ENCODE data around the gene FOXL3. TPM values are rescaled to one million over a fixed set of nuclear protein-coding genes. Genes with fewer than 3 reads are reported as not detected.

FOXL3 gene
- polyA plus RNA-seq, 1 of the 3 experiments (the other 2 are of a cell fraction) = not detected

DNA sequence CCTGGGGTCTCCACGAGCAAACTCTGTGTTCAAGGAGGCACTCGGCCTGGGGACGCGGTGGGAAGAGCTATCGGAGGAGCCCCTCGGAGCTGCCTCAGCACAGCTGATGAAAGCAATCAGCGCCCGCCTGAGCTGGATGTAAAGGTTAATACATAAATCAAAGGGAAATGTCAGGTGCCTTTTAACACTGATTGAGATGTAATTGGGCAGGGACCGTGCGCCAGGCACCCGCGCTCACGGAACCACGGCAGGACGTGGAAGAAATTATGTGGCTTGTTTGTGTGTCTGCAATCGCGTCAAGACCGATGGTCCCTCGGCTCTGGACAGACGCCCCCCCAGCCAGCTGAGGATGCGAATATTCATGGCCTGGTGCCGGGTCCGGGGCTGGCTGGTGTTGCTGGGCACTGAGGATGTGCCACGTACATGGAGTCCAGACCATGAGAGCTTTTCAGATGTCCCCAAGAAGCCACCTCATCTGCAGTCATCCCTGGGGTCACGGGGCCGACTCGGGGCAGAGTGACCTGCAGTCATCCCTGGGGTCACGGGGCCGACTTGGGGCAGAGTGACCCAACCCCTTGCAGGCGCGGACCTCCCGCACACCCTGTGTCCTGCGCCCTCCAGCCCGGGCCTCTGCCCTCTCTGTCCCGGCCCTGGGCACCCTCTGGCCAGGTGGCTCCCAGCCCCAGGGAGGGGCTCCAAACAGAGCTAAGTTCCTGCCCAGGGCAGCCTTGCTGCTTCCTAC is 15.6 kb downstream of the FOXL3 start:
- H3K9me3 ChIP-seq = peaks cover 14% of the 10 kb centered on the region; the same call in 1 of the 2 replicates
- ChIA-PET POLR2A (no interaction called here), CTCF (interaction anchor here (0.8 to 2.6 kb wide), 3 partner anchors 9 to 28 kb away, joined by 3 to 19 read pairs (median 5); no protein-coding TSS in a partner anchor)
- peak; percentile 44 for DNase-seq
- no peaks in the 10 kb centered on the region for H3F3A ChIP-seq (replicated peaks; ENCODE audit: insufficient read depth)
- H4K20me1 ChIP-seq (ENCODE audit: insufficient read depth) = no peaks in the 10 kb centered on the region
- no peak overlapping the region for H3K4me3 ChIP-seq (ENCODE audit: low read depth in 2 of 2, low read length in 1 of 2)
- H3K9ac ChIP-seq = no peak overlapping the region
- no peaks in the 10 kb centered on the region for H3K79me2 ChIP-seq (ENCODE audit: insufficient read depth)
- no peaks in the 10 kb centered on the region for H3K4me1 ChIP-seq (ENCODE audit: control insufficient read depth in 1 of 2, insufficient read depth in 2 of 2, low read depth in 1 of 2, low read length in 1 of 2)
- TF ChIP-seq MAX (IDR thresholded peaks at IDR 0.05; ENCODE audit: low read depth) (no peak), TEAD4 (IDR thresholded peaks at IDR 0.05; ENCODE audit: borderline replicate concordance, insufficient read depth) (no peak), NFIC (IDR thresholded peaks at IDR 0.05; ENCODE audit: borderline replicate concordance) (no peak), MXI1 (IDR thresholded peaks at IDR 0.05; ENCODE audit: low read depth, low read length) (no peak), GATA2 (CRISPR knock-in tag; IDR thresholded peaks at IDR 0.05) (no peak), YY1 (IDR thresholded peaks at IDR 0.05; ENCODE audit: low read depth) (no peak), JUND (IDR thresholded peaks at IDR 0.05) (no peak), CHD2 (IDR thresholded peaks at IDR 0.05; ENCODE audit: low read length, partially characterized antibody) (no peak)
- no peaks in the 10 kb centered on the region for H3K9me2 ChIP-seq
- no peak overlapping the region for H3K27ac ChIP-seq (ENCODE audit: low read depth in 2 of 2, low read length in 1 of 2)
- 22% methylated on average over 34 of the region's 35 CpGs for WGBS (ENCODE audit: low lambda C conversion rate)
- H3K4me2 ChIP-seq = no peak overlapping the region
- H3K36me3 ChIP-seq (replicated peaks in 1 of 2; ENCODE audit: control insufficient read depth in 1 of 2, insufficient read depth in 2 of 2, low read length in 1 of 2) = no peaks in the 10 kb centered on the region
- H3K27me3 ChIP-seq (ENCODE audit: insufficient read depth) = peaks cover 18% of the 10 kb centered on the region
- no peak overlapping the region for H2AFZ ChIP-seq (ENCODE audit: low read depth)

GRCh38 chr7:307970-308369 is 18.0 kb downstream of the FOXL3 start:
- POLR2A ChIA-PET = no interaction called here

More at GRCh38 chr7:307970-308369, 18.0 kb downstream of the FOXL3 start:
- Histone ChIP-seq H2AFZ (ENCODE audit: low read depth) (no peak overlapping the region), H3K9ac (no peak overlapping the region), H3K4me1 (ENCODE audit: control insufficient read depth in 1 of 2, insufficient read depth in 2 of 2, low read depth in 1 of 2, low read length in 1 of 2) (no peaks in the 10 kb centered on the region), H3K9me3 (peaks cover 14% of the 10 kb centered on the region; the same call in 1 of the 2 replicates), H3F3A (replicated peaks; ENCODE audit: insufficient read depth) (no peaks in the 10 kb centered on the region), H3K27me3 (ENCODE audit: insufficient read depth) (peaks cover 42% of the 10 kb centered on the region), H3K4me2 (no peak overlapping the region), H3K36me3 (replicated peaks in 1 of 2; ENCODE audit: control insufficient read depth in 1 of 2, insufficient read depth in 2 of 2, low read length in 1 of 2) (no peaks in the 10 kb centered on the region), H3K4me3 (ENCODE audit: low read depth in 2 of 2, low read length in 1 of 2) (no peak overlapping the region), H4K20me1 (ENCODE audit: insufficient read depth) (no peaks in the 10 kb centered on the region), H3K27ac (ENCODE audit: low read depth in 2 of 2, low read length in 1 of 2) (no peak overlapping the region), H3K9me2 (no peaks in the 10 kb centered on the region), H3K79me2 (ENCODE audit: insufficient read depth) (no peaks in the 10 kb centered on the region)
- no peak for DNase-seq
- no peak for TF ChIP-seq GATA2 (CRISPR knock-in tag; IDR thresholded peaks at IDR 0.05)
- TF ChIP-seq, protein P1, sequence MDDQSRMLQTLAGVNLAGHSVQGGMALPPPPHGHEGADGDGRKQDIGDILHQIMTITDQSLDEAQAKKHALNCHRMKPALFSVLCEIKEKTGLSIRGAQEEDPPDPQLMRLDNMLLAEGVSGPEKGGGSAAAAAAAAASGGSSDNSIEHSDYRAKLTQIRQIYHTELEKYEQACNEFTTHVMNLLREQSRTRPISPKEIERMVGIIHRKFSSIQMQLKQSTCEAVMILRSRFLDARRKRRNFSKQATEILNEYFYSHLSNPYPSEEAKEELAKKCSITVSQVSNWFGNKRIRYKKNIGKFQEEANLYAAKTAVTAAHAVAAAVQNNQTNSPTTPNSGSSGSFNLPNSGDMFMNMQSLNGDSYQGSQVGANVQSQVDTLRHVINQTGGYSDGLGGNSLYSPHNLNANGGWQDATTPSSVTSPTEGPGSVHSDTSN (IDR thresholded peaks at IDR 0.05) = no peak
- TF ChIP-seq RXRA (IDR thresholded peaks at IDR 0.05; ENCODE audit: borderline replicate concordance, low read depth) = no peak
- CTCF ChIA-PET = interaction anchor here (0.9 to 1.7 kb wide), 4 partner anchors 11 to 24 kb away, joined by 3 to 7 read pairs (median 3); no protein-coding TSS in a partner anchor
- 2% methylated on average over 3 of the region's 3 CpGs for WGBS (ENCODE audit: low lambda C conversion rate)
